NT2/D1 (cell line): Measurements from ENCODE around the gene CD34.

ENCODE experiments used
- SUZ12 ChIP-seq: IDR thresholded peaks from 2 replicates; pipeline ENCODE4 v1.6.1; 2011; ENCODE audit not compliant: insufficient read length, insufficient read depth; ENCODE audit errors: extremely low read depth
- ZNF274 ChIP-seq: IDR thresholded peaks from 2 replicates; pipeline ENCODE4 v1.6.1; 2011; ENCODE audit warnings: mild to moderate bottlenecking, low read depth, low read length

- TF ChIP-seq SUZ12 (no peak), ZNF274 (no peak)
These were observed 9.8 kb downstream of the CD34 start for GRCh38 chr1:207901041-207901653.
